ENCODE measurements around the gene NMRK2. TPM values are rescaled to one million over a fixed set of nuclear protein-coding genes. Genes with fewer than 3 reads are reported as not detected.
A peak's percentile ranks its signal among the peaks of the same experiment; 100 is the strongest.

Gene NMRK2
- total RNA-seq, 1 experiment from 2014 or later, result 61.9 TPM

- DNase-seq (ENCODE audit: low spot score) (peak; percentile 85), ATAC-seq (peak; percentile 60)
- Mint-ChIP-seq H3K4me1 (peaks cover 26% of the 10 kb centered on the region), H3K27ac (peak overlapping the region; percentile 100), H3K4me3 (peak overlapping the region; percentile 96), H3K27me3 (ENCODE audit: low read depth) (no peaks in the 10 kb centered on the region; the same call in 1 of the 2 replicates), H3K36me3 (peaks cover 27% of the 10 kb centered on the region), H3K9me3 (no peaks in the 10 kb centered on the region)
- ChIA-PET CTCF (interaction anchor here (0.5 to 2.2 kb wide), 21 partner anchors 10 to 710 kb away, joined by 3 to 48 read pairs (median 4); partner anchors contain the start of genes APBA3, ATCAY, EEF2 and MRPL54), POLR2A (interaction anchor here (0.5 to 4.8 kb wide), 18 partner anchors 10 to 119 kb away, joined by 3 to 142 read pairs (median 4); partner anchors contain the start of genes EEF2 and NMRK2)
- no peak; the same call in 1 of the 2 replicates for TF ChIP-seq GTF2I (CRISPR knock-in tag; conservative IDR thresholded peaks at IDR 0.05)
- TF ChIP-seq PREB (CRISPR knock-in tag; IDR thresholded peaks at IDR 0.05; ENCODE audit: borderline replicate concordance), result no peak
- TF ChIP-seq, protein P1, sequence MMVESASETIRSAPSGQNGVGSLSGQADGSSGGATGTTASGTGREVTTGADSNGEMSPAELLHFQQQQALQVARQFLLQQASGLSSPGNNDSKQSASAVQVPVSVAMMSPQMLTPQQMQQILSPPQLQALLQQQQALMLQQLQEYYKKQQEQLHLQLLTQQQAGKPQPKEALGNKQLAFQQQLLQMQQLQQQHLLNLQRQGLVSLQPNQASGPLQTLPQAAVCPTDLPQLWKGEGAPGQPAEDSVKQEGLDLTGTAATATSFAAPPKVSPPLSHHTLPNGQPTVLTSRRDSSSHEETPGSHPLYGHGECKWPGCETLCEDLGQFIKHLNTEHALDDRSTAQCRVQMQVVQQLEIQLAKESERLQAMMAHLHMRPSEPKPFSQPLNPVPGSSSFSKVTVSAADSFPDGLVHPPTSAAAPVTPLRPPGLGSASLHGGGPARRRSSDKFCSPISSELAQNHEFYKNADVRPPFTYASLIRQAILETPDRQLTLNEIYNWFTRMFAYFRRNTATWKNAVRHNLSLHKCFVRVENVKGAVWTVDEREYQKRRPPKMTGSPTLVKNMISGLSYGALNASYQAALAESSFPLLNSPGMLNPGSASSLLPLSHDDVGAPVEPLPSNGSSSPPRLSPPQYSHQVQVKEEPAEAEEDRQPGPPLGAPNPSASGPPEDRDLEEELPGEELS (CRISPR knock-in tag; IDR thresholded peaks at IDR 0.05), result no peak
- no peak for TF ChIP-seq NFE2L1 (CRISPR knock-in tag; IDR thresholded peaks at IDR 0.05)
- TF ChIP-seq ZNF263 (CRISPR knock-in tag; IDR thresholded peaks at IDR 0.05; ENCODE audit: low read depth), result 0 out of 2 replicates have a peak, but pooled peaks have one; percentile 35
- peak; percentile 87; the same call in 1 of the 2 replicates for TF ChIP-seq JUN (CRISPR knock-in tag; IDR thresholded peaks at IDR 0.05)
- TF ChIP-seq ZNF396 (CRISPR knock-in tag; IDR thresholded peaks at IDR 0.05; ENCODE audit: borderline replicate concordance), result no peak
- TF ChIP-seq SP1 (CRISPR knock-in tag; conservative IDR thresholded peaks at IDR 0.05), result peak; percentile 44; the same call in 1 of the 2 replicates
- peak; percentile 59; the same call in 1 of the 2 replicates for TF ChIP-seq TEAD1 (CRISPR knock-in tag; IDR thresholded peaks at IDR 0.05)
- peak; percentile 98 for TF ChIP-seq FOXK1 (CRISPR knock-in tag; IDR thresholded peaks at IDR 0.05)
- TF ChIP-seq MAX (CRISPR knock-in tag; IDR thresholded peaks at IDR 0.05), result peak; percentile 65; the same call in 1 of the 2 replicates
- TF ChIP-seq MYBL2 (CRISPR knock-in tag; IDR thresholded peaks at IDR 0.05), result no peak
- no peak for TF ChIP-seq OVOL2 (CRISPR knock-in tag; IDR thresholded peaks at IDR 0.05; ENCODE audit: borderline replicate concordance)
- peak; percentile 40; the same call in 1 of the 2 replicates for TF ChIP-seq ZNF121 (CRISPR knock-in tag; IDR thresholded peaks at IDR 0.05)
- TF ChIP-seq CREB1 (CRISPR knock-in tag; IDR thresholded peaks at IDR 0.05), result no peak
- TF ChIP-seq, protein P2, sequence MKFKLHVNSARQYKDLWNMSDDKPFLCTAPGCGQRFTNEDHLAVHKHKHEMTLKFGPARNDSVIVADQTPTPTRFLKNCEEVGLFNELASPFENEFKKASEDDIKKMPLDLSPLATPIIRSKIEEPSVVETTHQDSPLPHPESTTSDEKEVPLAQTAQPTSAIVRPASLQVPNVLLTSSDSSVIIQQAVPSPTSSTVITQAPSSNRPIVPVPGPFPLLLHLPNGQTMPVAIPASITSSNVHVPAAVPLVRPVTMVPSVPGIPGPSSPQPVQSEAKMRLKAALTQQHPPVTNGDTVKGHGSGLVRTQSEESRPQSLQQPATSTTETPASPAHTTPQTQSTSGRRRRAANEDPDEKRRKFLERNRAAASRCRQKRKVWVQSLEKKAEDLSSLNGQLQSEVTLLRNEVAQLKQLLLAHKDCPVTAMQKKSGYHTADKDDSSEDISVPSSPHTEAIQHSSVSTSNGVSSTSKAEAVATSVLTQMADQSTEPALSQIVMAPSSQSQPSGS (CRISPR knock-in tag; IDR thresholded peaks at IDR 0.05; ENCODE audit: borderline replicate concordance, low read depth), result no peak
- TF ChIP-seq, protein P3, sequence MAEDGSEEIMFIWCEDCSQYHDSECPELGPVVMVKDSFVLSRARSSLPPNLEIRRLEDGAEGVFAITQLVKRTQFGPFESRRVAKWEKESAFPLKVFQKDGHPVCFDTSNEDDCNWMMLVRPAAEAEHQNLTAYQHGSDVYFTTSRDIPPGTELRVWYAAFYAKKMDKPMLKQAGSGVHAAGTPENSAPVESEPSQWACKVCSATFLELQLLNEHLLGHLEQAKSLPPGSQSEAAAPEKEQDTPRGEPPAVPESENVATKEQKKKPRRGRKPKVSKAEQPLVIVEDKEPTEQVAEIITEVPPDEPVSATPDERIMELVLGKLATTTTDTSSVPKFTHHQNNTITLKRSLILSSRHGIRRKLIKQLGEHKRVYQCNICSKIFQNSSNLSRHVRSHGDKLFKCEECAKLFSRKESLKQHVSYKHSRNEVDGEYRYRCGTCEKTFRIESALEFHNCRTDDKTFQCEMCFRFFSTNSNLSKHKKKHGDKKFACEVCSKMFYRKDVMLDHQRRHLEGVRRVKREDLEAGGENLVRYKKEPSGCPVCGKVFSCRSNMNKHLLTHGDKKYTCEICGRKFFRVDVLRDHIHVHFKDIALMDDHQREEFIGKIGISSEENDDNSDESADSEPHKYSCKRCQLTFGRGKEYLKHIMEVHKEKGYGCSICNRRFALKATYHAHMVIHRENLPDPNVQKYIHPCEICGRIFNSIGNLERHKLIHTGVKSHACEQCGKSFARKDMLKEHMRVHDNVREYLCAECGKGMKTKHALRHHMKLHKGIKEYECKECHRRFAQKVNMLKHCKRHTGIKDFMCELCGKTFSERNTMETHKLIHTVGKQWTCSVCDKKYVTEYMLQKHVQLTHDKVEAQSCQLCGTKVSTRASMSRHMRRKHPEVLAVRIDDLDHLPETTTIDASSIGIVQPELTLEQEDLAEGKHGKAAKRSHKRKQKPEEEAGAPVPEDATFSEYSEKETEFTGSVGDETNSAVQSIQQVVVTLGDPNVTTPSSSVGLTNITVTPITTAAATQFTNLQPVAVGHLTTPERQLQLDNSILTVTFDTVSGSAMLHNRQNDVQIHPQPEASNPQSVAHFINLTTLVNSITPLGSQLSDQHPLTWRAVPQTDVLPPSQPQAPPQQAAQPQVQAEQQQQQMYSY (CRISPR knock-in tag; IDR thresholded peaks at IDR 0.05), result no peak
- TF ChIP-seq, protein P4, sequence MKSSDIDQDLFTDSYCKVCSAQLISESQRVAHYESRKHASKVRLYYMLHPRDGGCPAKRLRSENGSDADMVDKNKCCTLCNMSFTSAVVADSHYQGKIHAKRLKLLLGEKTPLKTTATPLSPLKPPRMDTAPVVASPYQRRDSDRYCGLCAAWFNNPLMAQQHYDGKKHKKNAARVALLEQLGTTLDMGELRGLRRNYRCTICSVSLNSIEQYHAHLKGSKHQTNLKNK (CRISPR knock-in tag; IDR thresholded peaks at IDR 0.05), result no peak
- TF ChIP-seq NR3C1 (CRISPR knock-in tag; conservative IDR thresholded peaks at IDR 0.05; ENCODE audit: low read depth), result no peak
These were observed 35.9 kb downstream of the NMRK2 start for GRCh38 chr19:3968556-3969434.
